Activated CD8-positive, alpha-beta T cell treated with anti-CD3 and anti-CD28 coated beads for 36 hours (primary cell): ENCODE results near the gene RASL10A. TPM values are rescaled to one million over a fixed set of nuclear protein-coding genes. Genes with fewer than 3 reads are reported as not detected.

ENCODE experiments used
- ATAC-seq: fragments of 200-7000 bp; cut with Tn5 transposase; one replicate; pipeline ENCODE4 v1.10.0; 2021; ENCODE audit warnings: mild to moderate bottlenecking, moderate library complexity
- CTCF ChIA-PET: fragments of 350-600 bp; sonication (Branson Sonifier 250); formaldehyde crosslinking; loops from one replicate; lab custom pipeline; 2021; ENCODE audit warnings: antibody characterized with exemption; lab: Charles Lee
- POLR2A ChIA-PET: fragments of 350-600 bp; sonication (Branson Sonifier 250); formaldehyde crosslinking; loops from one replicate; lab custom pipeline; 2021; ENCODE audit warnings: antibody characterized with exemption; lab: Charles Lee
- DNase-seq: peaks from one replicate; pipeline ENCODE4 v3.0.0-alpha.2; 2020
- H3K27ac Mint-ChIP-seq: one replicate; pipeline ENCODE4 v1.8.0; 2021; ENCODE audit warnings: mild to moderate bottlenecking, mixed read lengths
- H3K27me3 Mint-ChIP-seq: one replicate; pipeline ENCODE4 v1.8.0; 2021; ENCODE audit warnings: mixed read lengths
- H3K36me3 Mint-ChIP-seq: one replicate; pipeline ENCODE4 v1.8.0; 2021; ENCODE audit warnings: low read depth, mixed read lengths
- H3K4me1 Mint-ChIP-seq: one replicate; pipeline ENCODE4 v1.8.0; 2021; ENCODE audit warnings: low read depth, mixed read lengths
- H3K4me3 Mint-ChIP-seq: one replicate; pipeline ENCODE4 v1.8.0; 2021; ENCODE audit warnings: mild to moderate bottlenecking, moderate library complexity, mixed read lengths
- H3K9me3 Mint-ChIP-seq: one replicate; pipeline ENCODE4 v1.8.0; 2021; ENCODE audit warnings: mixed read lengths
- CTCF ChIP-seq: fragments of 200-600 bp; IDR thresholded peaks from one replicate; pipeline ENCODE4 v1.8.0; 2022; ENCODE audit warnings: antibody characterized with exemption, mild to moderate bottlenecking
- intact Hi-C: fragments of 100-400 bp; cut with micrococcal nuclease; formaldehyde crosslinking; loops from one replicate; pipeline ENCODE4 v1.10.0; 2022
- total RNA-seq, 2 experiments: library from RNA; stranded (reverse); gene quantifications; one replicate each; pipeline ENCODE4 v1.2.3, GENCODE V29; 2021

RASL10A gene
- total RNA-seq, 2 experiments from 2014 or later, result 0.56 TPM; not detected in 1

- CTCF ChIA-PET, result interaction anchor here (1.2 to 4.7 kb wide), 2 partner anchors 12 to 29 kb away, joined by 3 to 25 read pairs; no protein-coding TSS in a partner anchor
- ATAC-seq (no peak), DNase-seq (no peak)
- H3K4me1 Mint-ChIP-seq, result peaks cover 12% of the 10 kb centered on the region
- POLR2A ChIA-PET, result interaction anchor here (0.9 to 6.1 kb wide), 5 partner anchors 9 to 32 kb away, joined by 4 to 29 read pairs (median 4); partner anchors contain the start of genes EWSR1 and RHBDD3
- no peaks in the 10 kb centered on the region for H3K9me3 Mint-ChIP-seq
- peaks cover 32% of the 10 kb centered on the region for H3K36me3 Mint-ChIP-seq
- peaks cover 19% of the 10 kb centered on the region for H3K27me3 Mint-ChIP-seq
- no peak overlapping the region for H3K27ac Mint-ChIP-seq
- intact Hi-C loops, result no loop called here
- no peak for TF ChIP-seq CTCF
- no peak overlapping the region for H3K4me3 Mint-ChIP-seq
Observed at GRCh38 chr22:29301716-29302401, 13.6 kb downstream of the RASL10A start.

- peaks cover 39% of the 10 kb centered on the region for H3K36me3 Mint-ChIP-seq
- POLR2A ChIA-PET, result interaction anchor here (0.7 to 6.1 kb wide), 3 partner anchors 25 to 85 kb away, joined by 3 to 29 read pairs (median 4); partner anchors contain the start of genes EWSR1 and RHBDD3
Observed at GRCh38 chr22:29300807-29301601, 14.5 kb downstream of the RASL10A start.

GRCh38 chr22:29300467-29300806, 15.1 kb downstream of the RASL10A start:
- Mint-ChIP-seq H3K36me3 (peaks cover 45% of the 10 kb centered on the region), H3K4me1 (peaks cover 7% of the 10 kb centered on the region), H3K27ac (no peak overlapping the region), H3K27me3 (peaks cover 12% of the 10 kb centered on the region), H3K9me3 (no peaks in the 10 kb centered on the region), H3K4me3 (no peak overlapping the region)
- DNase-seq (no peak), ATAC-seq (no peak)
- CTCF ChIA-PET, result interaction anchor here (4.7 kb wide), 1 partner anchor 13 kb away, joined by 25 read pairs; no protein-coding TSS in a partner anchor
- POLR2A ChIA-PET, result interaction anchor here (0.7 to 6.1 kb wide), 3 partner anchors 24 to 86 kb away, joined by 3 to 29 read pairs (median 4); partner anchors contain the start of genes EWSR1 and RHBDD3
- no peak for TF ChIP-seq CTCF
- intact Hi-C loops, result no loop called here

More at GRCh38 chr22:29300807-29301601, 14.5 kb downstream of the RASL10A start:
- no peaks in the 10 kb centered on the region for H3K9me3 Mint-ChIP-seq
- no peak overlapping the region for H3K4me3 Mint-ChIP-seq
- peak overlapping the region; percentile 21 for H3K27ac Mint-ChIP-seq
- CTCF ChIA-PET, result interaction anchor here (4.7 kb wide), 1 partner anchor 12 kb away, joined by 25 read pairs; no protein-coding TSS in a partner anchor
- H3K4me1 Mint-ChIP-seq, result peaks cover 8% of the 10 kb centered on the region
- DNase-seq (no peak), ATAC-seq (no peak)
- intact Hi-C loops, result no loop called here
- peaks cover 14% of the 10 kb centered on the region for H3K27me3 Mint-ChIP-seq
- no peak for TF ChIP-seq CTCF

GRCh38 chr22:29299136-29299900, 16.2 kb downstream of the RASL10A start:
- no peak overlapping the region for H3K27ac Mint-ChIP-seq
- no peak for DNase-seq
- H3K4me3 Mint-ChIP-seq, result no peak overlapping the region
- H3K4me1 Mint-ChIP-seq, result peaks cover 7% of the 10 kb centered on the region
- intact Hi-C loops, result no loop called here
- peaks cover 4% of the 10 kb centered on the region for H3K27me3 Mint-ChIP-seq
- H3K36me3 Mint-ChIP-seq, result peaks cover 51% of the 10 kb centered on the region
- CTCF ChIA-PET, result no interaction called here
- POLR2A ChIA-PET, result interaction anchor here (1.2 to 6.1 kb wide), 4 partner anchors 10 to 30 kb away, joined by 3 to 29 read pairs (median 8); partner anchors contain the start of genes EWSR1 and RHBDD3
- ATAC-seq, result no peak
- no peak for TF ChIP-seq CTCF
- H3K9me3 Mint-ChIP-seq, result no peaks in the 10 kb centered on the region
